Brain microvascular endothelial cell (primary cell): ENCODE measurements around the gene CLDN9.
"Not testable (repeated sequence)": the region's sequence is repeated elsewhere in the genome, so short reads cannot be mapped to it uniquely, and the experiment has no call there.

Experiments used
- DNase-seq: peaks from one replicate; pipeline ENCODE4 v3.0.0-alpha.2; 2020
- H3K27ac ChIP-seq: fragments of 250-450 bp; sonication (Bioruptor Pico); 2 replicates; pipeline ENCODE4 v1.5.1; 2020; ENCODE audit warnings: mild to moderate bottlenecking, moderate library complexity
- H3K27me3 ChIP-seq: fragments of 250-450 bp; sonication (Bioruptor Pico); replicated peaks from 2 replicates; pipeline ENCODE4 v1.5.1; 2020; ENCODE audit warnings: mild to moderate bottlenecking
- H3K36me3 ChIP-seq: fragments of 250-450 bp; sonication (Bioruptor Pico); replicated peaks from 2 replicates; pipeline ENCODE4 v1.5.1; 2020; ENCODE audit warnings: mild to moderate bottlenecking
- H3K4me3 ChIP-seq: 2 replicates; pipeline ENCODE4 v1.5.1; 2011; ENCODE audit warnings: low read depth, mild to moderate bottlenecking, control low read depth, low read length, moderate library complexity
- CTCF ChIP-seq: IDR thresholded peaks from 2 replicates; pipeline ENCODE4 v1.5.1; 2011; ENCODE audit warnings: low read depth, mild to moderate bottlenecking, moderate library complexity, low read length, control low read depth, inconsistent platforms; ENCODE audit errors: missing control alignments
- in situ Hi-C: cut with HindIII; loops from 2 replicates; pipeline ENCODE4 v1.10.0; 2017; ENCODE audit warnings: low sequenced_read_pairs, low pct_ligation_motif_present

CLDN9 gene

DNA sequence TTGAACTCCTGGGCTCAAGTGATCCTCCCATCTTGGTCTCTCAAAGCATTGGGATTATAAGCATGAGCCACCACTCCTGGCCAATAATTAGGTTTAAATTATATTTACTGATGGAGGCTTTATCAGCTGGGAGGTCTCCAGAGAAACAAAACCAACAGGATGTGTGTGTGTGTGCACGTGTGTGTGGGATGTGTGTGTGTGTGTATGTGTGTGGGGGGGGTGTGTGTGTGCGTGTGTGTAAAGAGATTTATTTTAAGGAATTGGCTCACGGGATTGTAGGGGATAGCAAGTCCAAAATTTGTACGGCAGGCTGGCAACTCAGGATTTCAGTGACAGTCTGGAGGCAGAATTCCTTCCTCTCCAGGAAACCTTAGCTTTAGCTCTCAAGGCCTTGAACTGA lies 38.3 kb downstream of the CLDN9 start:
- Histone ChIP-seq H3K27ac (no peak overlapping the region), H3K36me3 (no peaks in the 10 kb centered on the region), H3K4me3 (no peak overlapping the region), H3K27me3 (peaks cover 11% of the 10 kb centered on the region)
- TF ChIP-seq CTCF: no peak
- in situ Hi-C loops: no loop called here
- no peak for DNase-seq

DNA sequence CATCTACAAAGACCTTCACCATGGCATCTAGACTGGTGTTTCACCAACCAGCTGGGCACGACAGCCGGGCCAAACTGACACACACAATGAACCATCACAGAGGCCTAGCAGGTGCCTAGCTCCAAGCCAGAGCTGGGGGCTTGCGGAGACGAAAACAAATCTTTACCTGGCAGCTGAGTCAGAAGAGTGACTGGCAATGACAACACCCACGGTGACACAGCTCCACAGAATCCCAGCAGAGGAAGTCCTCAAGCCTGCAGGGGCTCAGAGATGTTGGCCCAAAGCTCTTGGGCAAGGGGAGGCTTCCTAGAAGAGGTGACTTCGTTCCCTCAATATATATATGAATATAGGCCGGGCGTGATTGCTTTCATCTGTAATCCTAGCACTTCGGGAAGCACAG lies 38.8 kb downstream of the CLDN9 start:
- no peak for TF ChIP-seq CTCF
- H3K36me3 ChIP-seq: no peaks in the 10 kb centered on the region
- H3K27ac ChIP-seq: no peak overlapping the region
- DNase-seq: no peak
- no peak overlapping the region for H3K4me3 ChIP-seq
- in situ Hi-C loops: no loop called here
- H3K27me3 ChIP-seq: peaks cover 7% of the 10 kb centered on the region

DNA sequence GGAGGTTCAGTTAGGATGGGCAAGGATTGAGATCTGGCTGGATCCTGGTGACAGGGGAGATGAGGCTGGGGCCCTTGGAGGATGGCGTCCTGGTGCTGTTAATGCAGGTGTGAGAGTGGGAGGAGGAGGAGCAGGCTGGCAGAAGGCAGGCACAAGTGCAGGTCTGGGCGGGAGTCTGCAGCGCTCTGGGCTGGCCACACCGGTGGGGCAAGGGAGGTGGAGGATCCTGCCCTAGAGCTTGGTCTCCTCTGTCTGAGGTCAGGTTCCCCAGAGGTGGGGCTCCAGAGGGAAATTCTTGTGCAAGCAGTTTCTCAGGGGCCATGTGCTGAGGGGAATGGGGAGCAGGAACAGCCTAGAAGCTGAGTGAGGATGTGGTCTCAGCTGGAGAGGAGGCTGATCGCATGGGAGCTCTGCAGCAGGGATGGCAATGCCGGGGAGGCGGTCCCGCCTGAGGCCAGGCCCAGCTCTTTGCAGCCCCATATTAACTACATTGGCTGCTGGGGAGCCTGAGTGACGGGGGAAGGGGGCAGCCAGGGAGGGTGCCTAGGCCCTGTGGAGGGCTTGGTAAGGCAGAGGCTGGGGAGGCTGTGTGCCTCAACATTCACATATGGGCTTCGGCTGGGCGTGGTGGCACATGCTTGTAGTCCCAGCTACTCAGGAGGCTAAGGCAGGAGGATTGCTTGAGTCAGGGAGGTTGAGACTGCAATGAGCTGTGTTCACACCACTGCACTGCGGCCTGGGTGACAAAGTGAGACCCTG lies 40.0 kb downstream of the CLDN9 start:
- H3K4me3 ChIP-seq, H3K36me3 ChIP-seq, H3K27me3 ChIP-seq, in situ Hi-C loops, DNase-seq, H3K27ac ChIP-seq: not testable (repeated sequence)

DNA sequence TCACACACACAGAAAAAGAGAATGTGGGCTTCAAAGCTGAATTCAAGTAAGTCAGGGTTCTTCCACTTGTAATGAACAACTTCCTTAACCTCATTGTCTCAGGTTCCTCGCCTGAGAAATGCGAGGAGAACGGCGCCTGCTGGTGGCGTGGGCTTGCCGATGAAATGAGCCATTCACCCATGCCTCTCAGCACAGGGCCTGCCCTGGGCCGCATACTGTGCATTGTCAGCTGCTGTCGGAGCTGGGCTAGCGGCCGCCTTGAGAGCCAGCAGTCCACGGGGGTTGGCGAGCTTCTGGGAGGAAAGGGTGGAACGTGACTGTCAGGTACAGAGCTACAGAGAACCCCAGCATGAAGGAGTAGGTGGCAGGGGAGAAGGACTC lies 40.6 kb downstream of the CLDN9 start:
- not testable (repeated sequence) for H3K27ac ChIP-seq, H3K4me3 ChIP-seq

GRCh38 chr16:3054965-3055733 lies 42.4 kb downstream of the CLDN9 start:
- in situ Hi-C loops: no loop called here
- H3K27me3 ChIP-seq: no peaks in the 10 kb centered on the region
- no peaks in the 10 kb centered on the region for H3K36me3 ChIP-seq
- no peak for TF ChIP-seq CTCF
- no peak overlapping the region for H3K4me3 ChIP-seq
- no peak overlapping the region for H3K27ac ChIP-seq
- DNase-seq: no peak

More for the DNA sequence above, 40.6 kb downstream of the CLDN9 start:
- DNase-seq, H3K27me3 ChIP-seq, in situ Hi-C loops, H3K36me3 ChIP-seq: not testable (repeated sequence)

- H3K27ac ChIP-seq, in situ Hi-C loops: not testable (repeated sequence)
These were observed 43.0 kb downstream of the CLDN9 start for GRCh38 chr16:3055734-3056115.

GRCh38 chr16:3056336-3057180 lies 43.8 kb downstream of the CLDN9 start:
- Histone ChIP-seq H3K27me3 (no peaks in the 10 kb centered on the region), H3K4me3 (no peak overlapping the region), H3K27ac (no peak overlapping the region), H3K36me3 (no peaks in the 10 kb centered on the region)
- in situ Hi-C loops: no loop called here
- no peak for TF ChIP-seq CTCF
- no peak for DNase-seq

More at GRCh38 chr16:3055734-3056115, 43.0 kb downstream of the CLDN9 start:
- not testable (repeated sequence) for H3K36me3 ChIP-seq, H3K27me3 ChIP-seq, H3K4me3 ChIP-seq, DNase-seq
